Neural progenitor cell (in vitro differentiated cells): Measurements from ENCODE around the gene CYGB. TPM values are rescaled to one million over a fixed set of nuclear protein-coding genes. Genes with fewer than 3 reads are reported as not detected.
A peak's percentile ranks its signal among the peaks of the same experiment; 100 is the strongest.

Experiments used
- DNase-seq: peaks from one replicate; pipeline ENCODE4 v3.0.0-alpha.2; 2016; ENCODE audit warnings: low spot score
- H2AFZ ChIP-seq: fragments of 200-600 bp; sonication (generic); replicated peaks from 2 replicates; pipeline ENCODE4 v1.6.1; 2016; ENCODE audit warnings: antibody characterized with exemption
- H3F3A ChIP-seq: fragments of 200-600 bp; sonication (generic); 2 replicates; pipeline ENCODE4 v1.6.1; 2016; ENCODE audit warnings: antibody characterized with exemption, low read depth
- H3K27ac ChIP-seq: fragments of 200-600 bp; sonication (generic); 2 replicates; pipeline ENCODE4 v1.5.1; 2016; ENCODE audit warnings: mild to moderate bottlenecking
- H3K27me3 ChIP-seq: fragments of 200-600 bp; sonication (generic); 2 replicates; pipeline ENCODE4 v1.6.1; 2016; ENCODE audit warnings: mild to moderate bottlenecking, moderate library complexity
- H3K36me3 ChIP-seq: fragments of 200-600 bp; sonication (generic); 2 replicates; pipeline ENCODE4 v1.5.1; 2016
- H3K4me1 ChIP-seq: fragments of 200-600 bp; sonication (generic); 2 replicates; pipeline ENCODE4 v1.6.1; 2016; ENCODE audit warnings: mixed run types
- H3K4me2 ChIP-seq: fragments of 200-600 bp; sonication (generic); 2 replicates; pipeline ENCODE4 v1.6.1; 2016
- H3K4me3 ChIP-seq: fragments of 200-600 bp; sonication (generic); 2 replicates; pipeline ENCODE4 v1.5.1; 2016
- H3K79me2 ChIP-seq: fragments of 200-600 bp; sonication (generic); 2 replicates; pipeline ENCODE4 v1.6.1; 2016; ENCODE audit warnings: low read depth
- H3K9ac ChIP-seq: fragments of 200-600 bp; sonication (generic); 2 replicates; pipeline ENCODE4 v1.6.1; 2016
- H3K9me3 ChIP-seq: fragments of 200-600 bp; sonication (generic); 2 replicates; pipeline ENCODE4 v1.5.1; 2016; ENCODE audit warnings: low read depth
- H4K20me1 ChIP-seq: fragments of 200-600 bp; sonication (generic); 2 replicates; pipeline ENCODE4 v1.6.1; 2016; ENCODE audit warnings: low read depth
- H3K27ac Mint-ChIP-seq: 3 replicates; pipeline ENCODE4 v1.8.0; 2021; ENCODE audit warnings: mixed read lengths
- H3K27me3 Mint-ChIP-seq: 2 replicates; pipeline ENCODE4 v1.8.0; 2022; ENCODE audit warnings: low read depth, mild to moderate bottlenecking, inconsistent platforms, moderate library complexity, mixed read lengths; ENCODE audit not compliant: insufficient read depth
- H3K36me3 Mint-ChIP-seq: 3 replicates; pipeline ENCODE4 v1.8.0; 2021; ENCODE audit warnings: mixed read lengths
- H3K4me1 Mint-ChIP-seq: 3 replicates; pipeline ENCODE4 v1.8.0; 2021; ENCODE audit warnings: mixed read lengths
- H3K4me3 Mint-ChIP-seq: 3 replicates; pipeline ENCODE4 v1.8.0; 2021; ENCODE audit warnings: mild to moderate bottlenecking, moderate library complexity, mixed read lengths
- H3K9me3 Mint-ChIP-seq: 3 replicates; pipeline ENCODE4 v1.8.0; 2020; ENCODE audit warnings: mixed read lengths
- CTCF ChIP-seq: fragments of 200-600 bp; sonication (generic); IDR thresholded peaks from 2 replicates; pipeline ENCODE4 v1.5.1; 2017; ENCODE audit warnings: antibody characterized with exemption, mild to moderate bottlenecking
- EZH2 ChIP-seq: fragments of 200-600 bp; sonication (generic); IDR thresholded peaks from 2 replicates; pipeline ENCODE4 v1.6.1; 2017; ENCODE audit warnings: antibody characterized with exemption, mild to moderate bottlenecking, moderate library complexity
- EZH2phosphoT487 ChIP-seq: fragments of 200-600 bp; sonication (generic); IDR thresholded peaks from 2 replicates; pipeline ENCODE4 v1.6.1; 2017; ENCODE audit warnings: antibody characterized with exemption
- total RNA-seq: library from RNA; depleted of rRNA; stranded (reverse); fragments of >200 nt; gene quantifications from 2 replicates; pipeline ENCODE4 v1.2.3, GENCODE V29; 2015; ENCODE audit warnings: low replicate concordance

Gene CYGB
- total RNA-seq, 1 donor from 2014 or later: not detected

- no peaks in the 10 kb centered on the region for H3K36me3 Mint-ChIP-seq
- Histone ChIP-seq H2AFZ (no peak overlapping the region), H3K79me2 (no peaks in the 10 kb centered on the region), H3K27ac (no peak overlapping the region), H3F3A (peaks cover 3% of the 10 kb centered on the region), H3K9ac (no peak overlapping the region), H3K4me3 (no peak overlapping the region), H3K4me1 (no peaks in the 10 kb centered on the region), H3K36me3 (no peaks in the 10 kb centered on the region), H3K27me3 (no peaks in the 10 kb centered on the region), H4K20me1 (no peaks in the 10 kb centered on the region), H3K4me2 (no peak overlapping the region), H3K9me3 (no peaks in the 10 kb centered on the region)
- no peak for TF ChIP-seq CTCF
- TF ChIP-seq EZH2phosphoT487: no peak
- no peak for TF ChIP-seq EZH2
- H3K4me3 Mint-ChIP-seq: peak overlapping the region; percentile 72
- H3K27me3 Mint-ChIP-seq: peaks cover 9% of the 10 kb centered on the region
- no peaks in the 10 kb centered on the region for H3K9me3 Mint-ChIP-seq
- H3K27ac Mint-ChIP-seq: peak overlapping the region; percentile 99
- DNase-seq: no peak
- peaks cover 21% of the 10 kb centered on the region for H3K4me1 Mint-ChIP-seq
Measured at GRCh38 chr17:76481071-76481655, 56.3 kb downstream of the CYGB start.

GRCh38 chr17:76480632-76481031 lies 56.9 kb downstream of the CYGB start:
- Mint-ChIP-seq H3K27ac (peak overlapping the region; percentile 99), H3K4me3 (peak overlapping the region; percentile 72), H3K9me3 (no peaks in the 10 kb centered on the region), H3K4me1 (peaks cover 19% of the 10 kb centered on the region), H3K27me3 (peaks cover 11% of the 10 kb centered on the region), H3K36me3 (no peaks in the 10 kb centered on the region)
- Histone ChIP-seq H2AFZ (no peak overlapping the region), H3F3A (peaks cover 3% of the 10 kb centered on the region), H3K36me3 (no peaks in the 10 kb centered on the region), H3K4me1 (no peaks in the 10 kb centered on the region), H3K4me2 (no peak overlapping the region), H3K4me3 (no peak overlapping the region), H4K20me1 (no peaks in the 10 kb centered on the region), H3K9me3 (no peaks in the 10 kb centered on the region), H3K27me3 (no peaks in the 10 kb centered on the region), H3K79me2 (no peaks in the 10 kb centered on the region), H3K9ac (no peak overlapping the region), H3K27ac (no peak overlapping the region)
- TF ChIP-seq CTCF: no peak
- TF ChIP-seq EZH2phosphoT487: no peak
- TF ChIP-seq EZH2: no peak
- peak; percentile 45 for DNase-seq

- H4K20me1 ChIP-seq: no peaks in the 10 kb centered on the region
- Mint-ChIP-seq H3K9me3 (no peaks in the 10 kb centered on the region), H3K4me3 (no peak overlapping the region), H3K4me1 (peaks cover 19% of the 10 kb centered on the region), H3K36me3 (no peaks in the 10 kb centered on the region), H3K27ac (no peak overlapping the region), H3K27me3 (peaks cover 14% of the 10 kb centered on the region)
- no peaks in the 10 kb centered on the region for H3K4me1 ChIP-seq
- H3K9me3 ChIP-seq: no peaks in the 10 kb centered on the region
- no peaks in the 10 kb centered on the region for H3K36me3 ChIP-seq
- no peak overlapping the region for H3K4me2 ChIP-seq
- H2AFZ ChIP-seq: no peak overlapping the region
- no peak for DNase-seq
- H3K4me3 ChIP-seq: no peak overlapping the region
- no peak overlapping the region for H3K9ac ChIP-seq
- H3F3A ChIP-seq: peaks cover 3% of the 10 kb centered on the region
- no peak overlapping the region for H3K27ac ChIP-seq
- TF ChIP-seq EZH2: no peak
- TF ChIP-seq CTCF: no peak
- no peak for TF ChIP-seq EZH2phosphoT487
- no peaks in the 10 kb centered on the region for H3K27me3 ChIP-seq
- no peaks in the 10 kb centered on the region for H3K79me2 ChIP-seq
Measured at GRCh38 chr17:76479515-76480060, 57.9 kb downstream of the CYGB start.
